HEK293 (cell line): Measurements from ENCODE around the gene ACTR1A.
A peak's percentile ranks its signal among the peaks of the same experiment; 100 is the strongest.

ENCODE experiments used
- CTCF ChIP-seq: fragments of 450-650 bp; formaldehyde crosslinking; IDR thresholded peaks from 2 replicates; pipeline ENCODE4 v1.5.1; 2016; ENCODE audit warnings: missing biosample characterization, missing genetic modification characterization
- GLIS2 ChIP-seq: fragments of 450-650 bp; formaldehyde crosslinking; IDR thresholded peaks from 2 replicates; pipeline ENCODE4 v1.5.1; 2016; ENCODE audit warnings: missing biosample characterization, missing genetic modification characterization
- HIC1 ChIP-seq: fragments of 450-650 bp; formaldehyde crosslinking; IDR thresholded peaks from 2 replicates; pipeline ENCODE4 v1.5.1; 2016; ENCODE audit warnings: missing biosample characterization, missing genetic modification characterization
- HOXD13 ChIP-seq: sonication (generic); formaldehyde crosslinking; IDR thresholded peaks from 2 replicates; pipeline ENCODE4 v1.8.0; 2022; ENCODE audit warnings: missing genetic modification reagents, borderline replicate concordance
- KLF10 ChIP-seq: fragments of 450-650 bp; IDR thresholded peaks from 2 replicates; pipeline ENCODE4 v1.5.1; 2018; ENCODE audit warnings: missing biosample characterization, mild to moderate bottlenecking, missing genetic modification characterization
- KLF9 ChIP-seq: fragments of 450-650 bp; formaldehyde crosslinking; IDR thresholded peaks from 2 replicates; pipeline ENCODE4 v1.5.1; 2016; ENCODE audit warnings: missing biosample characterization, missing genetic modification characterization, low read depth
- PATZ1 ChIP-seq: fragments of 450-650 bp; formaldehyde crosslinking; IDR thresholded peaks from 2 replicates; pipeline ENCODE4 v1.5.1; 2016; ENCODE audit warnings: missing biosample characterization, missing genetic modification characterization
- SP3 ChIP-seq: fragments of 450-650 bp; formaldehyde crosslinking; IDR thresholded peaks from 2 replicates; pipeline ENCODE4 v1.5.1; 2016; ENCODE audit warnings: missing biosample characterization, missing genetic modification characterization
- TCF7L2 ChIP-seq: IDR thresholded peaks from 2 replicates; pipeline ENCODE4 v1.6.1; 2011; ENCODE audit warnings: low read depth, mild to moderate bottlenecking, inconsistent platforms, low read length, moderate library complexity, borderline replicate concordance
- ZBTB1 ChIP-seq: fragments of 450-650 bp; formaldehyde crosslinking; IDR thresholded peaks from 2 replicates; pipeline ENCODE4 v1.5.1; 2016; ENCODE audit warnings: missing biosample characterization, missing genetic modification characterization
- ZBTB48 ChIP-seq: fragments of 450-650 bp; formaldehyde crosslinking; IDR thresholded peaks from 2 replicates; pipeline ENCODE4 v1.5.1; 2016; ENCODE audit warnings: missing biosample characterization, missing genetic modification characterization
- ZNF169 ChIP-seq: fragments of 450-650 bp; formaldehyde crosslinking; IDR thresholded peaks from 2 replicates; pipeline ENCODE4 v1.5.1; 2016; ENCODE audit warnings: missing biosample characterization, missing genetic modification characterization
- ZNF221 ChIP-seq: fragments of 450-650 bp; formaldehyde crosslinking; IDR thresholded peaks from 2 replicates; pipeline ENCODE4 v1.5.1; 2017; ENCODE audit warnings: missing biosample characterization, missing genetic modification characterization, borderline replicate concordance
- ZNF24 ChIP-seq: fragments of 450-650 bp; formaldehyde crosslinking; IDR thresholded peaks from 2 replicates; pipeline ENCODE4 v1.5.1; 2016; ENCODE audit warnings: missing biosample characterization, missing genetic modification characterization
- ZNF292 ChIP-seq: fragments of 450-650 bp; formaldehyde crosslinking; IDR thresholded peaks from 2 replicates; pipeline ENCODE4 v1.5.1; 2016; ENCODE audit warnings: low read depth, missing biosample characterization, missing genetic modification characterization, borderline replicate concordance
- ZNF302 ChIP-seq: fragments of 450-650 bp; formaldehyde crosslinking; IDR thresholded peaks from 2 replicates; pipeline ENCODE4 v1.5.1; 2016; ENCODE audit warnings: missing biosample characterization, missing genetic modification characterization, low read depth
- ZNF350 ChIP-seq: fragments of 450-650 bp; formaldehyde crosslinking; IDR thresholded peaks from 2 replicates; pipeline ENCODE4 v1.5.0; 2017; ENCODE audit warnings: missing biosample characterization, mild to moderate bottlenecking, missing genetic modification characterization
- ZNF37A ChIP-seq: fragments of 450-650 bp; IDR thresholded peaks from 2 replicates; pipeline ENCODE4 v1.5.1; 2018; ENCODE audit warnings: missing biosample characterization, missing genetic modification characterization
- ZNF501 ChIP-seq: fragments of 450-650 bp; formaldehyde crosslinking; IDR thresholded peaks from 2 replicates; pipeline ENCODE4 v1.5.1; 2016; ENCODE audit warnings: missing biosample characterization, missing genetic modification characterization
- ZNF513 ChIP-seq: fragments of 450-650 bp; IDR thresholded peaks from 2 replicates; pipeline ENCODE4 v1.5.1; 2018; ENCODE audit warnings: missing biosample characterization, missing genetic modification characterization
- ZNF529 ChIP-seq: fragments of 450-650 bp; formaldehyde crosslinking; IDR thresholded peaks from 2 replicates; pipeline ENCODE4 v1.5.1; 2017; ENCODE audit warnings: missing genetic modification characterization, missing biosample characterization; ENCODE audit not compliant: insufficient replicate concordance
- ZNF704 ChIP-seq: fragments of 450-650 bp; formaldehyde crosslinking; IDR thresholded peaks from 2 replicates; pipeline ENCODE4 v1.5.1; 2016; ENCODE audit warnings: missing biosample characterization, missing genetic modification characterization
- TF ChIP-seq, protein P1 (sequence below): fragments of 450-650 bp; formaldehyde crosslinking; IDR thresholded peaks from 2 replicates; pipeline ENCODE4 v1.5.1; 2016; ENCODE audit warnings: missing biosample characterization, missing genetic modification characterization
- TF ChIP-seq, protein P2 (sequence below): fragments of 450-650 bp; formaldehyde crosslinking; IDR thresholded peaks from 2 replicates; pipeline ENCODE4 v1.5.1; 2016; ENCODE audit warnings: missing biosample characterization, missing genetic modification characterization

The ACTR1A gene

GRCh38 chr10:102503264-102504178 is 1.0 kb upstream of the ACTR1A start, which contains the start of gene SUFU (continued):
- TF ChIP-seq ZNF704 (tag by site-specific recombination) = no peak
- TF ChIP-seq, protein P1, sequence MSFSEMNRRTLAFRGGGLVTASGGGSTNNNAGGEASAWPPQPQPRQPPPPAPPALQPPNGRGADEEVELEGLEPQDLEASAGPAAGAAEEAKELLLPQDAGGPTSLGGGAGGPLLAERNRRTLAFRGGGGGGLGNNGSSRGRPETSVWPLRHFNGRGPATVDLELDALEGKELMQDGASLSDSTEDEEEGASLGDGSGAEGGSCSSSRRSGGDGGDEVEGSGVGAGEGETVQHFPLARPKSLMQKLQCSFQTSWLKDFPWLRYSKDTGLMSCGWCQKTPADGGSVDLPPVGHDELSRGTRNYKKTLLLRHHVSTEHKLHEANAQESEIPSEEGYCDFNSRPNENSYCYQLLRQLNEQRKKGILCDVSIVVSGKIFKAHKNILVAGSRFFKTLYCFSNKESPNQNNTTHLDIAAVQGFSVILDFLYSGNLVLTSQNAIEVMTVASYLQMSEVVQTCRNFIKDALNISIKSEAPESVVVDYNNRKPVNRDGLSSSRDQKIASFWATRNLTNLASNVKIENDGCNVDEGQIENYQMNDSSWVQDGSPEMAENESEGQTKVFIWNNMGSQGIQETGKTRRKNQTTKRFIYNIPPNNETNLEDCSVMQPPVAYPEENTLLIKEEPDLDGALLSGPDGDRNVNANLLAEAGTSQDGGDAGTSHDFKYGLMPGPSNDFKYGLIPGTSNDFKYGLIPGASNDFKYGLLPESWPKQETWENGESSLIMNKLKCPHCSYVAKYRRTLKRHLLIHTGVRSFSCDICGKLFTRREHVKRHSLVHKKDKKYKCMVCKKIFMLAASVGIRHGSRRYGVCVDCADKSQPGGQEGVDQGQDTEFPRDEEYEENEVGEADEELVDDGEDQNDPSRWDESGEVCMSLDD (tag by site-specific recombination) = peak; percentile 79; the same call in 1 of the 2 replicates
- TF ChIP-seq GLIS2 (tag by site-specific recombination) = no peak
- TF ChIP-seq ZBTB48 = peak; percentile 15; the same call in 1 of the 2 replicates
- peak; percentile 80 for TF ChIP-seq KLF9 (tag by site-specific recombination)
- TF ChIP-seq ZNF501 (tag by site-specific recombination) = no peak
- TF ChIP-seq ZNF37A (tag by site-specific recombination) = no peak
- TF ChIP-seq, protein P2, sequence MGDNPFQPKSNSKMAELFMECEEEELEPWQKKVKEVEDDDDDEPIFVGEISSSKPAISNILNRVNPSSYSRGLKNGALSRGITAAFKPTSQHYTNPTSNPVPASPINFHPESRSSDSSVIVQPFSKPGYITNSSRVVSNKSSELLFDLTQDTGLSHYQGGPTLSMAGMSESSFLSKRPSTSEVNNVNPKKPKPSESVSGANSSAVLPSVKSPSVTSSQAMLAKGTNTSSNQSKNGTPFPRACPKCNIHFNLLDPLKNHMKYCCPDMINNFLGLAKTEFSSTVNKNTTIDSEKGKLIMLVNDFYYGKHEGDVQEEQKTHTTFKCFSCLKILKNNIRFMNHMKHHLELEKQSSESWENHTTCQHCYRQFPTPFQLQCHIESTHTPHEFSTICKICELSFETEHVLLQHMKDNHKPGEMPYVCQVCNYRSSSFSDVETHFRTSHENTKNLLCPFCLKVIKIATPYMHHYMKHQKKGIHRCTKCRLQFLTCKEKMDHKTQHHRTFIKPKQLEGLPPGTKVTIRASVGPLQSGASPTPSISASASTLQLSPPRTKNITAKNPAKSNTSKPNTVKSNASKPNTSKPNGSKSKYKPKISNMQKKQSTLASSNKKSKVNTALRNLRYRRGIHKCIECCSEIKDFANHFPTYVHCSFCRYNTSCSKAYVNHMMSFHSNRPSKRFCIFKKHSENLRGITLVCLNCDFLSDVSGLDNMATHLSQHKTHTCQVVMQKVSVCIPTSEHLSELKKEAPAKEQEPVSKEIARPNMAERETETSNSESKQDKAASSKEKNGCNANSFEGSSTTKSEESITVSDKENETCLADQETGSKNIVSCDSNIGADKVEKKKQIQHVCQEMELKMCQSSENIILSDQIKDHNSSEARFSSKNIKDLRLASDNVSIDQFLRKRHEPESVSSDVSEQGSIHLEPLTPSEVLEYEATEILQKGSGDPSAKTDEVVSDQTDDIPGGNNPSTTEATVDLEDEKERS (tag by site-specific recombination) = no peak
- no peak for TF ChIP-seq ZNF169 (tag by site-specific recombination)
- TF ChIP-seq ZNF24 (tag by site-specific recombination) = peak; percentile 35; the same call in 1 of the 2 replicates
- no peak for TF ChIP-seq ZBTB1 (tag by site-specific recombination)
- TF ChIP-seq HOXD13 (CRISPR knock-in tag) = no peak
- no peak; the same call in 1 of the 2 replicates for TF ChIP-seq PATZ1 (tag by site-specific recombination)
- TF ChIP-seq SP3 (tag by site-specific recombination) = peak; percentile 96
- no peak for TF ChIP-seq HIC1 (tag by site-specific recombination)
- no peak for TF ChIP-seq ZNF302 (tag by site-specific recombination)
- no peak for TF ChIP-seq ZNF350
- no peak for TF ChIP-seq ZNF292
- TF ChIP-seq CTCF = peak; percentile 95
- peak; percentile 83 for TF ChIP-seq KLF10 (tag by site-specific recombination)
- no peak for TF ChIP-seq TCF7L2
- TF ChIP-seq ZNF513 (tag by site-specific recombination) = no peak
- no peak for TF ChIP-seq ZNF529 (tag by site-specific recombination)
- no peak for TF ChIP-seq ZNF221 (tag by site-specific recombination)
